Hepatic stellate cell (primary cell): ENCODE data around the gene MAPK8IP2.

Experiments
- DNase-seq: peaks from one replicate; pipeline ENCODE4 v3.0.0; 2011; ENCODE audit warnings: low spot score

The MAPK8IP2 gene

GRCh38 chr22:50600538-50600937, at the start of gene MAPK8IP2:
TSS of gene MAPK8IP2 (plus strand) at chr22:50600793. CDS start at chr22:50600819, 26 bp downstream.
- DNase-seq = no peak

GRCh38 chr22:50551160-50551752, 49.3 kb upstream of the MAPK8IP2 start:
- no peak for DNase-seq

DNA sequence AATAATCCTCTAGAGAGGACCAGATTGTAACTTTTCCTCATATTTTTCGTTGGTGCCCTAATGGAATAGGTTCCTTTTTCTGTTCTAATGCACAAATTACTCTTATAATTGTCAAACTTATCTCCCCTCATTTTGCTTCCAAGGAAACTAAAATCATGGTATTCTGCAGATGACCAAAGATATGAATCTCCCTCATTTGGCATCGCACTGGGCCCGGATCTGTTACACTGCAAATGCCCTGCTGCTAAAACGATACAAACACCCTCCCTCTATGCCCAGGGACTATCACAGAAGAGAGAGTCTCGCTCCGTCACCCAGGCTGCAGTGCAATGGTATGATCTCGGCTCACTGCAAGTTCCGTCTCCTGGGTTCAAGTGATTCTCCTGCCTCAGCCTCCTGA, 47.3 kb upstream of the MAPK8IP2 start:
- no peak for DNase-seq

DNA sequence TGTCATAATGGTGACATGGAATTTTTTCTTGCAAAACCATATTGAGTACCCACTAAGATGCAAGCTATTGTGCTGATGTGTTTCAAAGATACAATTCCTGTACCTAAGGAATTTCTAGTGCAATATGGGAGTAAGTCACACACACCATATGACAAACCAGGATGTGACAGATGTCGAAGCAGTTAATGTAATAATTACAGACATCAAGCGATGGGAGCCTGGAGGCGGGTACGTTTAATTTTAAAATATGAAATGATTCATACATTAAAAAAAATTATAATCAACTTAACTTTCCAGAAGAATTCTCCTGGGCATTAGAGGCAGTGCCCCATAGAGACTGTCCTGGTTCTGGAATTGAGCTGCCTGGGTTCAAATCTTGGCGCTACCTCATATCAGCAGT, 43.9 kb upstream of the MAPK8IP2 start:
- no peak for DNase-seq

- no peak for DNase-seq
Observed at GRCh38 chr22:50560034-50560433, 40.6 kb upstream of the MAPK8IP2 start.

GRCh38 chr22:50561401-50562358, 38.9 kb upstream of the MAPK8IP2 start:
- DNase-seq = no peak

GRCh38 chr22:50562523-50563412, 37.8 kb upstream of the MAPK8IP2 start, which contains the start of gene SYCE3:
TSS of gene SYCE3 (minus strand) at chr22:50562919. CDS start at chr22:50556405, 6,514 bp downstream.
- peak; percentile 89 for DNase-seq

GRCh38 chr22:50563413-50564160, 37.0 kb upstream of the MAPK8IP2 start:
- no peak for DNase-seq

- DNase-seq = no peak
Observed at GRCh38 chr22:50564289-50564688, 36.3 kb upstream of the MAPK8IP2 start.

- no peak for DNase-seq
Observed at GRCh38 chr22:50567721-50568252, 32.8 kb upstream of the MAPK8IP2 start.

DNA sequence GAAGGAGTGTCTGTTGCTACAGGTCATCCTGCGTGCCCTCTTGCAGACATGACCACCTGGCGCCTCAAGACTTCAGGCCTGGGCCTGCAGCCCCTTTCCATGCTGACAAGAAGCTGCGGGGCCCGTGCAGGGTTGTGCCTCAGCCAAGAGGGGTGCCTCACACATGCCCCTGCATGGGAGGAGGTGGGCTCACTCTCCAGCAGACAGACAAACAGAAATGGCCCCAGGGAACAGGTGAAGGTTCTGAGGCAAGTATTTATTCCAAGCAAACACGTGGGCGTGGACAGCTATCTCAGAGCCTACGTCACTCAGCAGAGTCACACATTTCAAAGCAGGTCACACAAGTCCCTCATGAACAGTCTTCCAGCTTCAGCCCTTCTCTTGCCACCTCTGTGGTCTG, 32.0 kb upstream of the MAPK8IP2 start:
- DNase-seq = no peak

DNA sequence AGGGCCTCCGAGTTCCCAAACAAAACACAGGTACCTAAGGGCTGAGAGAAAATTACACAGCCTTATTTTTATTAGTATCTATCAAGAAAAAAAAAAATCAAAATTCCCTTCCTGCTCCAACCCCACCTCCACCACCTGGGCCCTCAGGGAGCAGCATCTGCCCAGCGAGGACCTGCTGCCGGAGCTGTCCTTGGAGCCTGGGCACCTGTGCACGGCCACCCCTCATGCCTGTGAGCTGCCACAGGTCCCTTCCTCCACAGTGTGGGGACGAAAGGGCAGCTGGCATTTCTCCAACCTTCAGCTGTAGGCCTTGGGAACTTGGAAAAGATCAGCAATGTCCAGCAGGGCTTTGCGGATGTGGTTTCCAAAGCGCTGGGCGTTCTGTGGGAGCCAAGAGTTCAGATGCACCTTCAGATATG, 31.5 kb upstream of the MAPK8IP2 start:
- DNase-seq = no peak

DNA sequence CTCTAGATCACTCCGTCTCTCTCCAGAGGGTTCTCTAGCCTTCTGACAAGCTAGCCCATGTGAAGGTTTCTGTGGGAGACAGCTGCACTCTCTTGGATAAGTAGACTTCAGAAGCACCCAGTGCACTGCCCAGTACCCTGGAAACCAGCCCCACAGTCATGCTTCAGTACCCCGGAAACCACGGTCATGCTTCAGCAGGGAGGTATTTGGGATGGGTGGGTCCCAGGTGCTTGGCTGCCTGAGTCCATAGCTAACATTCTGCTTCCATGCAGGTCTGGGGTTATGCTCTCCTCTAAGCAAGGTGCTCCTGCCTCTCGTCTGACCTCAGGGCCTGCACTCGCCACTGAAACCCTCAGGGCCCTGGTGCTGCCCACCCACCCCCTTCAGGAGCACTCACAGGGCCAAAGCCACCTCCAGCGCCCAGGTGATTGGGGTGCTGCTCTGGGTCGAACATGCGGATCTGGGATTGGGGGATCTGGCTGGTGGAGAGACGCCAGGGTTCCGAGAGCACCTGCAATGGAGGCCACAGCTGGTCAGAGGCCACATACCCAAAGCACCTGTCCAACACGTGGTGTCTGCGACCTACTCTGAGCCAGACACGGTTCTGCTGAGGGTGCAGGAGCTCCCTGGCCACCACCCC, 30.6 kb upstream of the MAPK8IP2 start:
- no peak for DNase-seq

- no peak for DNase-seq
Observed at GRCh38 chr22:50570861-50571260, 29.7 kb upstream of the MAPK8IP2 start.

DNA sequence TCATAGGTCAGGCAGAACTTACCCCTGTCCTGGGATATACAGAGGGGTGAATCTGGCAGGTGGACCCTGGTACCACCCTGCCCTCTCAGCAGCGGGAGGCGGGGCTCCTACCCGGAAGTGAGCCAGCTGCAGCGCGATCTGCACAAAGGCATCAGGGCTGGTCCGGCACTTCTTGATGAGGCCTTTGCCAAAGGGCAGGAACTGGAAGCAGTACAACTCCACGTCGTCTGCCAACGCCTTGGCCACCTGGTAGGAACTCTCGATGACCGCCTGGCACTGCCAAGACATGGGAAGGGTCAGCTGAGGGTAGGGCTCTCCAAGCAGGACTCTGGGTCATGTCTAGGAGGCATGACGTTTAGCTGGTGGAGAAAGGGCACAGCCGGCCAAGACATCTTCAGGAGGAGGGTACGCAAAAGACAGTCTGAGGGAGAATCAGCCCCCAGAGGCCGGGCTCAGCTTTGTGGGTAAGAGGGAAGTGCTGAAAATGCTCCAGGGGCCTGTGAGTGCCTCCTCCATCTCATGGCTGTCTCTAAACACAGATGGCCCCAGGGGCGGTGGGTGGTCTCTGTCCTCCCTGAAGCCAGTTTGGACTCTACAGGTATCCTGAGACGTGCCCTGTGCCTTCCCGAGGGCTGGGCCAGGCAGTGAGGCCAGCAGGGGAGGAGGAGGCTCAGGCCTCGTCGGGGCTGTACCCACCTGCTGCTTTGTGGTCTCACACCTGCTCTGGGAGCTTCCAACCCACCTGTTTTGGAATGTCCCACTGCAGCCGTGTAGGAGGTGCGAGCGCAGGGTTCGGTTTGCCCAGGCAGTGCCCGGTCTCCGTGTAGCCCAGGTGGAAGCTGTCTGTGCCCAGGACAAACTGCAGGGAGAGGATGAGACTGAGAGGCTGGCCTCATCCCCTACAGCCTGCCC, 29.1 kb upstream of the MAPK8IP2 start:
- no peak for DNase-seq

DNA sequence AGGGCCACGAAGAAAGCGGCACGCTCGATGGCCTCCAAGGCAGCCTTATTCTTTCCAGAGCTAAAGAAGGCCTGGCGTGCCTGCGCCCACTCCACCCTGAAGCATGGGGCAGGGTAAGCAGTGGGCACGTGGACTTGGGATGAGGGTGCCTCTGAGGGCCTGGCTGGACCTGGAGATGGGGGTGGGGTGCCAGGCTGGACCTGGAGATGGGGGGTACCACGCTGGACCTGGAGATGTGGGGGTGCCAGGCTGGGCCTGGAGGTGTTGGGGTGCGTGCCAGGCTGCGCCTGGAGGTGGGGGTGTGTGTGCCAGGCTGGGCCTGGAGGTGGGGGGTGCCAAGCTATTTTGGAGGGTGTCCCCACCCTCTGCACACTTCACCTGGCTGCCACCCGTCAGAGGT, 27.6 kb upstream of the MAPK8IP2 start:
- DNase-seq = no peak

- DNase-seq = no peak
Observed at GRCh38 chr22:50573491-50574382, 26.9 kb upstream of the MAPK8IP2 start.

DNA sequence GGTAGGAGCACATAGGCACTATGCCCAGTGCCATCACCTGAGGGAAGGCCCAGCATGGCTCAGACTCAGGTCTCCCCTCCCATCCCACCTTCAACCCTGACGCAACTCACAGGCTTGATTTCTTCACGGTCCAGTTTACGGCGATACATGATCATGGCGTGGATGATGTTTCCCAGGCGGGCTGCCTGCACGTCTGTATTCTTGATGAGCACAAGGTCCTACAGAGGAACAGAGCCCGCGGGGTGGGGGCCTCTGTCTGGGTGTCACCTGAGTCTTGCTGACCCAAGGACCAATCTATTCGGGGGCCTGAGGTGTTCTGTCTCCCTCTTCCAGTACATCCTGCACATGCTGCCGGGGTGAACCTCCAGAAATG, 26.2 kb upstream of the MAPK8IP2 start:
- no peak for DNase-seq
